ENCODE data around the gene LONP2. TPM values are rescaled to one million over a fixed set of nuclear protein-coding genes. Genes with fewer than 3 reads are reported as not detected.

LONP2 gene
- total and polyA plus RNA-seq, 2 of the 13 experiments (the other 11 are each of a cell fraction or from before 2014, with no cell fraction given): 39.2 to 63.3 TPM

- TF ChIP-seq ZNF768 (CRISPR knock-in tag; IDR thresholded peaks at IDR 0.05) (no peak), ZNF451 (CRISPR knock-in tag; IDR thresholded peaks at IDR 0.05) (no peak), SOX6 (IDR thresholded peaks at IDR 0.05) (no peak), SOX6 (CRISPR knock-in tag; IDR thresholded peaks at IDR 0.05) (peak; percentile 46; the same call in 1 of the 2 replicates), POLR2A (IDR thresholded peaks at IDR 0.05; ENCODE audit: insufficient read depth in 1 of 2, low read depth in 2 of 2, low read length in 2 of 2) (peak in 1 of 2 experiments; percentile 33; a peak in 1 of 4 replicates), NFYB (CRISPR knock-in tag; IDR thresholded peaks at IDR 0.05) (no peak), ZNF414 (CRISPR knock-in tag; IDR thresholded peaks at IDR 0.05) (peak; percentile 6; the same call in 1 of the 2 replicates), ZNF207 (IDR thresholded peaks at IDR 0.05; ENCODE audit: borderline replicate concordance) (no peak)
These were observed 39.3 kb upstream of the LONP2 start (continued) for GRCh38 chr16:48204825-48205151.

DNA sequence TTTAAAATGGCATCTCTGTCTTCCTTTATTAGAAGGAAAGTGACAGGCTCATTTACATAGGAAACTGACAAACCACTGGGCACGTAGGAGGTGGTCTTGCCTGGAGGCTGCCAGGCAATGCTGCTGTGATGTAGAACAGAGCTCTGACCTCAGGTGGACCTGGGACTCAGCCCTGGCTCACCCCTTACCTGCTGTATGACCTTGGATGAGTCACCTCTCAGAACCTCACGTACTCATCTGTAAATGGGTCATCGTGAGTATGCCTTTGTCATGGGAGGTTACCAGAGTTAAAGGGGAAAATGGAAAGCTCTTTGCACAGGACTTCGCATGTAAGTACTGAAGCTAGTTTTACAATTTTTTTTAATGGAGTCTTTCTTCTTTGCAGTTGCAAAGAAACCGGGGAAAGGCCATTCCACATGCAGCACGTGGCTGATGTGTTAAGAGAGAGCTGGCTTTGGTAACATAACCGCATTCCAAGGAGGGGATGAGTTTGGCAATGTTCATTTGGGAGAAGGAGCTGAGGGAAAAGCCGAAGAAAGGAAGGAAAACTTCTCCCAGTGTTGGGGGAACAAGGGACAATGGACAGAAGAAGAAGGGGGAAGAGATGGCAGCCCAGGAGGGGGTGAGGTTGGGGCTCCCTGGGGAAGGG is 37.4 kb upstream of the LONP2 start:
- BruUV-seq (replicated peaks): no TSS peak
- CTCF ChIA-PET (ENCODE audit: low intra/inter-chr PET ratio, low total read pairs): no interaction called here
- no peaks in the 10 kb centered on the region for H4K20me1 ChIP-seq (ENCODE audit: insufficient read depth, low read length)
- in situ Hi-C loops (cut with HindIII; ENCODE audit: extremely low pct_ligation_motif_present, low pct_unique_long_range_greater_than_20kb) (no loop called here), intact Hi-C loops (cut with micrococcal nuclease; ENCODE audit: unreplicated experiment) (no loop called here)
- H3K4me2 ChIP-seq (ENCODE audit: low read depth, low read length): peak overlapping the region; percentile 21
- peak; percentile 2; the same call in 1 of the 3 replicates for ATAC-seq
- peak overlapping the region; percentile 89 for H3K27ac ChIP-seq (ENCODE audit: extremely low read length, insufficient read depth, low read length)
- FAIRE-seq: peak; percentile 75
- no peaks in the 10 kb centered on the region for H3K9me3 ChIP-seq (ENCODE audit: low read length)
- no peak overlapping the region for H3K9ac ChIP-seq (ENCODE audit: insufficient read depth, low read depth, low read length)
- H3K36me3 ChIP-seq (replicated peaks in 1 of 2; ENCODE audit: control insufficient read depth in 1 of 2, insufficient read depth in 2 of 2, low read length in 2 of 2): no peaks in the 10 kb centered on the region
- POLR2A ChIA-PET: interaction anchor here (0.9 to 3.6 kb wide), 3 partner anchors 29 to 42 kb away, joined by 4 to 36 read pairs (median 10); no protein-coding TSS in a partner anchor
- WGBS (ENCODE audit: low lambda C conversion rate): 73% methylated on average over 8 of the region's 8 CpGs
- DNase-seq (ENCODE audit: low spot score): peak; percentile 69
- peak overlapping the region; percentile 43 for H2AFZ ChIP-seq (ENCODE audit: low read length)
- no peaks in the 10 kb centered on the region for H3K79me2 ChIP-seq (ENCODE audit: insufficient read depth, low read length)
- no peak overlapping the region for H3K4me3 ChIP-seq (replicated peaks in 1 of 3; ENCODE audit: insufficient read depth in 1 of 3, low read depth in 2 of 3, low read length in 3 of 3)
- H3K4me1 ChIP-seq (ENCODE audit: insufficient read depth, low read length): peaks cover 67% of the 10 kb centered on the region
- no peaks in the 10 kb centered on the region for H3K27me3 ChIP-seq (ENCODE audit: control insufficient read depth in 1 of 2, insufficient read depth in 2 of 2, low read length in 2 of 2)
- peak; percentile 58; the same call in 1 of the 2 replicates for TF ChIP-seq FOXO1 (CRISPR knock-in tag; IDR thresholded peaks at IDR 0.05)
- TF ChIP-seq, protein P1, sequence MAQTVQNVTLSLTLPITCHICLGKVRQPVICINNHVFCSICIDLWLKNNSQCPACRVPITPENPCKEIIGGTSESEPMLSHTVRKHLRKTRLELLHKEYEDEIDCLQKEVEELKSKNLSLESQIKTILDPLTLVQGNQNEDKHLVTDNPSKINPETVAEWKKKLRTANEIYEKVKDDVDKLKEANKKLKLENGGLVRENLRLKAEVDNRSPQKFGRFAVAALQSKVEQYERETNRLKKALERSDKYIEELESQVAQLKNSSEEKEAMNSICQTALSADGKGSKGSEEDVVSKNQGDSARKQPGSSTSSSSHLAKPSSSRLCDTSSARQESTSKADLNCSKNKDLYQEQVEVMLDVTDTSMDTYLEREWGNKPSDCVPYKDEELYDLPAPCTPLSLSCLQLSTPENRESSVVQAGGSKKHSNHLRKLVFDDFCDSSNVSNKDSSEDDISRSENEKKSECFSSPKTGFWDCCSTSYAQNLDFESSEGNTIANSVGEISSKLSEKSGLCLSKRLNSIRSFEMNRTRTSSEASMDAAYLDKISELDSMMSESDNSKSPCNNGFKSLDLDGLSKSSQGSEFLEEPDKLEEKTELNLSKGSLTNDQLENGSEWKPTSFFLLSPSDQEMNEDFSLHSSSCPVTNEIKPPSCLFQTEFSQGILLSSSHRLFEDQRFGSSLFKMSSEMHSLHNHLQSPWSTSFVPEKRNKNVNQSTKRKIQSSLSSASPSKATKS (CRISPR knock-in tag; IDR thresholded peaks at IDR 0.05): no peak
- TF ChIP-seq NFYC (CRISPR knock-in tag; IDR thresholded peaks at IDR 0.05): no peak
- TF ChIP-seq MED1 (CRISPR knock-in tag; IDR thresholded peaks at IDR 0.05): peak; percentile 84
- TF ChIP-seq HOXA5 (CRISPR knock-in tag; IDR thresholded peaks at IDR 0.05): no peak
- TF ChIP-seq FOSL1 (CRISPR knock-in tag; IDR thresholded peaks at IDR 0.05; ENCODE audit: borderline replicate concordance): peak; percentile 83; the same call in 1 of the 2 replicates
- no peak for TF ChIP-seq ZKSCAN1 (IDR thresholded peaks at IDR 0.05; ENCODE audit: low read length)
- no peak for TF ChIP-seq E2F5 (CRISPR knock-in tag; conservative IDR thresholded peaks at IDR 0.05)
- no peak for TF ChIP-seq FOXK1 (CRISPR knock-in tag; IDR thresholded peaks at IDR 0.05; ENCODE audit: borderline replicate concordance, low read depth)
- no peak for TF ChIP-seq ZMAT5 (CRISPR knock-in tag; IDR thresholded peaks at IDR 0.05; ENCODE audit: borderline replicate concordance, low read depth)
- TF ChIP-seq SRSF4 (IDR thresholded peaks at IDR 0.05; ENCODE audit: low read depth, low read length, poor library complexity, severe bottlenecking): no peak
- 0 out of 2 replicates have a peak, but pooled peaks have one; percentile 63 for TF ChIP-seq ZNF44 (CRISPR knock-in tag; IDR thresholded peaks at IDR 0.05)
- TF ChIP-seq, protein P2, sequence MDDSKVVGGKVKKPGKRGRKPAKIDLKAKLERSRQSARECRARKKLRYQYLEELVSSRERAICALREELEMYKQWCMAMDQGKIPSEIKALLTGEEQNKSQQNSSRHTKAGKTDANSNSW (CRISPR knock-in tag; IDR thresholded peaks at IDR 0.05; ENCODE audit: borderline replicate concordance): no peak
